Peyer's patch (tissue), 4 donors: ENCODE data around the gene RFTN1. TPM values are rescaled to one million over a fixed set of nuclear protein-coding genes. Genes with fewer than 3 reads are reported as not detected.
"Not testable (repeated sequence)": the region's sequence is repeated elsewhere in the genome, so short reads cannot be mapped to it uniquely, and the experiment has no call there.

ENCODE experiments used
- DNase-seq, 3 donors: peaks; one replicate each; pipeline ENCODE4 v3.0.0-alpha.2; 2017 to 2019
- H3K27ac ChIP-seq, 4 donors: fragments of 200-600 bp; sonication (generic); one replicate each; pipeline ENCODE4 v1.5.1; 2016 to 2019
- H3K27me3 ChIP-seq, 2 donors: fragments of 200-600 bp; sonication (generic); one replicate each; pipeline ENCODE4 v1.5.1; 2019
- H3K36me3 ChIP-seq, 3 donors: fragments of 200-600 bp; sonication (generic); one replicate each; pipeline ENCODE4 v1.5.1; 2016 to 2019
- H3K4me1 ChIP-seq, 4 donors: fragments of 200-600 bp; sonication (generic); one replicate each; pipeline ENCODE4 v1.5.1; 2016 to 2019
- H3K4me3 ChIP-seq, 4 donors: fragments of 200-600 bp; sonication (generic); 1 replicate in 3 of 4; 2 replicates in 1 of 4; pipeline ENCODE4 v1.5.1; 2016 to 2019; ENCODE audit warnings: mild to moderate bottlenecking in 1 of 4
- H3K9me3 ChIP-seq, 4 donors: fragments of 200-600 bp; sonication (generic); one replicate each; pipeline ENCODE4 v1.5.1; 2016 to 2019; ENCODE audit warnings: mild to moderate bottlenecking in 1 of 4
- POLR2A ChIP-seq, 2 donors: fragments of 450-650 bp; IDR thresholded peaks; one replicate each; pipeline ENCODE4 v1.5.1; 2017; ENCODE audit warnings: antibody characterized with exemption in 2 of 2, mild to moderate bottlenecking in 2 of 2, moderate library complexity in 2 of 2
- total RNA-seq, 4 donors: library from RNA; depleted of rRNA; stranded (reverse); fragments of >200 nt; gene quantifications; one replicate each; pipeline ENCODE4 v1.1.0, GENCODE V29; 2016
- TF ChIP-seq, protein P1 (sequence below), 6 experiments: fragments of 450-650 bp in 4 of 6; fragments of 200-600 bp in 2 of 6; sonication (generic) in 1 of 6; IDR thresholded peaks; one replicate each; pipeline ENCODE4 v1.5.1; 2017 to 2019; ENCODE audit warnings: antibody characterized with exemption in 6 of 6, mild to moderate bottlenecking in 3 of 6, moderate library complexity in 1 of 6

The RFTN1 gene
- total RNA-seq, 4 donors from 2014 or later = 6.1 to 135 (median 32.0) TPM

DNA sequence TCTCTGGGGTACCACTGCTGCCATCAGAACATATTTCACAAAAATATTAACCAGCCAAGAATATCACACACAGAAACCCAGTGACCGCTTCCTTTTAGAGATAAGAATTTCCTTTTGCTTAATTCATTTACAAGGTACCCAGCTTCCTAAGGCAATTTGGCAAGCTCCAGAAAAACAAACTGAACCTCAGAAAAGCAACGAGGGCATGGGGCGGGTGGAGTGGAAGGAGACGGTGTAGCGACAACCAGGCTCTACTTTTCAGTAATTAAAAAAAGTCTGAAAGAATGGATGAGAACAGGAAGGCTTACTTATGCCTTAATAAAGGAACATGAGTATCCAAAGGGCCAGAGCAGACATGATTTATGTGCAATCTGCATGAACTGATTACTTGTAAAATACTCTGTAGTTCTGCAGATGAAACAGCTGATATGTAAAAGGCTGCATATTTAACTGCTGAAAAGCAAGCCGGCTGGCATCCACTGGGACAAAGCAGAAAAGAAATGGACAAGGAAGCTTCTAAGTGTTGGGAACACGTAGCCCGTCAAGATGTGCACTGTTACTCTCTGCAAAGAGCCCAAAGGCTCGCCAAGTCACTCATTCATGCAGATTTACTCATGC lies 18.6 kb downstream of the RFTN1 start:
- no peak overlapping the region for H3K27ac ChIP-seq
- TF ChIP-seq, protein P1, sequence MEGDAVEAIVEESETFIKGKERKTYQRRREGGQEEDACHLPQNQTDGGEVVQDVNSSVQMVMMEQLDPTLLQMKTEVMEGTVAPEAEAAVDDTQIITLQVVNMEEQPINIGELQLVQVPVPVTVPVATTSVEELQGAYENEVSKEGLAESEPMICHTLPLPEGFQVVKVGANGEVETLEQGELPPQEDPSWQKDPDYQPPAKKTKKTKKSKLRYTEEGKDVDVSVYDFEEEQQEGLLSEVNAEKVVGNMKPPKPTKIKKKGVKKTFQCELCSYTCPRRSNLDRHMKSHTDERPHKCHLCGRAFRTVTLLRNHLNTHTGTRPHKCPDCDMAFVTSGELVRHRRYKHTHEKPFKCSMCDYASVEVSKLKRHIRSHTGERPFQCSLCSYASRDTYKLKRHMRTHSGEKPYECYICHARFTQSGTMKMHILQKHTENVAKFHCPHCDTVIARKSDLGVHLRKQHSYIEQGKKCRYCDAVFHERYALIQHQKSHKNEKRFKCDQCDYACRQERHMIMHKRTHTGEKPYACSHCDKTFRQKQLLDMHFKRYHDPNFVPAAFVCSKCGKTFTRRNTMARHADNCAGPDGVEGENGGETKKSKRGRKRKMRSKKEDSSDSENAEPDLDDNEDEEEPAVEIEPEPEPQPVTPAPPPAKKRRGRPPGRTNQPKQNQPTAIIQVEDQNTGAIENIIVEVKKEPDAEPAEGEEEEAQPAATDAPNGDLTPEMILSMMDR (IDR thresholded peaks at IDR 0.05) = no peak
- TF ChIP-seq POLR2A (IDR thresholded peaks at IDR 0.05) = no peak
- H3K4me1 ChIP-seq = peaks cover 0 to 19% (median 3%) of the 10 kb centered on the region in 4 donors
- peaks cover 0 to 5% (median 0%) of the 10 kb centered on the region in 3 donors for H3K36me3 ChIP-seq
- DNase-seq = peak in 1 of 3 donors; percentile 29
- no peaks in the 10 kb centered on the region for H3K27me3 ChIP-seq
- H3K9me3 ChIP-seq = no peaks in the 10 kb centered on the region
- no peak overlapping the region for H3K4me3 ChIP-seq

DNA sequence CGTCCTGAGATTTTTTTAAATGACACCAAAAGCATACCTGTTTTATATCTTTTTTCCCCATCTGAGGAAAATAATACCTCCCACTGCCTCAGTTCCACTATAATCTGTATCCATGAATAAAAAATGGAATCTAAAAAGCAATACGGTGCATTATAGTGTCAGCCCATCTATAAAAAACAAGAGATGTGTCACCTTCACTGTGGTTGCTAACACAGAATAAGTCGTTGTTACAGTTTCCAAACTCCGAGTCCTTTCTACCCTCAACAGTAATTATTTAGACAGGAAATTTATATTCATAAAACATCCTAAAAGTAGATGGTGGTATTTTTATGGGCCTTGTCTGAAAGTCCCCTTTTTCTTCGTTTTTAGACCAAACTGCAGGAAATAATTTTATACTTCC lies 19.4 kb downstream of the RFTN1 start:
- Histone ChIP-seq H3K27ac (no peak overlapping the region), H3K4me1 (peaks cover 0 to 19% (median 3%) of the 10 kb centered on the region in 4 donors), H3K9me3 (no peaks in the 10 kb centered on the region), H3K27me3 (no peaks in the 10 kb centered on the region), H3K4me3 (no peak overlapping the region), H3K36me3 (peaks cover 0 to 5% (median 0%) of the 10 kb centered on the region in 3 donors)
- TF ChIP-seq POLR2A (IDR thresholded peaks at IDR 0.05) = no peak
- TF ChIP-seq, protein P1 (IDR thresholded peaks at IDR 0.05) = no peak
- no peak for DNase-seq

DNA sequence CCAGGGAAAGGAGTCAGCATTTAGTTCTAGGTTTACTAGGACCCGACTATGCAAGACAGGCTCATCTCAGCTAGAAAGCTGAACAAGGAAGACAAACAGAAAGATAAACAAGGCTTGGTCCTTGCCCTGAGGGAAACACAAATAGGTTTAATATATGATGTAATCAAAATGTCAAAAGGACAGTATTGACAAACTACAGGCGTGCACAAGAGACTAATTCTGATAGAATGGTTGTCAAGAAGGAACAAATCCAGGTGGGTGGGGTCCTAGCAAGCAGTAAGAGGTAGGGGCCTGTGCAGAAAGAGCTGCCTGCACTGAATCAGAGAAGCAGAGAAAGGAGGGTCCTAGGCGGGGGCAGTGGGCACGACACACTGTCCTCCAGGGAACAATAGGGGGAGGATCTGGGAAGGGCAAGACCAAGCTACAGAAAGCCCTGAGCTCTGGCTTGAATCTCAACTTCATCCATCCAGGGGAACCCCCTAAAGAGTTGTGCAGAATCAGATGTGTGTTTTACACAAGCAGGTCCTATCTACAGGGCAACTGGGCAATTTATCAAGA lies 23.4 kb downstream of the RFTN1 start:
- Histone ChIP-seq H3K27ac (no peak overlapping the region), H3K4me3 (no peak overlapping the region), H3K9me3 (no peaks in the 10 kb centered on the region), H3K36me3 (peaks cover 0 to 8% (median 0%) of the 10 kb centered on the region in 3 donors), H3K27me3 (no peaks in the 10 kb centered on the region), H3K4me1 (peaks cover 0 to 2% (median 0%) of the 10 kb centered on the region in 4 donors)
- DNase-seq = no peak
- TF ChIP-seq, protein P1 (IDR thresholded peaks at IDR 0.05) = no peak
- no peak for TF ChIP-seq POLR2A (IDR thresholded peaks at IDR 0.05)

DNA sequence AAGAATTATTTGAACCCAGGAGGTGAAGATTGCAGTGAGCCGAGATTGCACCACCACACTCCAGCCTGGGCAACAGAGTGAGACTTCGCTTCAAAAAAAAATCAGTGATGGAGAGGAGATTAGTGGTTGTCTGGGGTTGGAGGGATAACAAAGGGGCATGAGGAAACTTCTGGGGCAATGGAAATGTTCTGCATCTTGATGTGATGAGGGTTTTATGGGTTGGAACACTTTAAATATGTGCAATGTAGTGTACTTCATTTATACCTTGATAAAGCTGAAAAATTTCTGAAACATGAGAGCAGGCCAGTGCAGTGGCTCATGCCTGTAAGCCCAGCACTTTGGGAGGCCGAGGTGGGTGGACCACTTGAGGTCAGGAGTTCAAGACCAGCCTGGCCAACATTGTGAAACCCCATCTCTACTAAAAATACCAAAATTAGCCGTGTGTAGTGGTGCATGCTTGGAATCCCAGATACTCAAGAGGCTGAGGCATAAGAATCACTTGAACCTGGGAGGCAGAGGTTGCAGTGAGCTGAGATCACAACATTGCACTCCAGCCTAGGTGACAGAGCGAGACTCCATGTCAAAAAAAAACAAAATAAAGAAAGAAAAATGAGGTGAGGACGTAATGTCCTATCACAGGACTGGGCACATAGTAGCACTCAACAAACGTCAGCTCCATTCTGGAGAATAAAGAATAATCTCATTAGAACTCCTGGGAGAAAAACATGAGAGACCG lies 24.0 kb downstream of the RFTN1 start:
- H3K27me3 ChIP-seq, H3K27ac ChIP-seq, H3K36me3 ChIP-seq, H3K4me3 ChIP-seq, H3K9me3 ChIP-seq, DNase-seq, H3K4me1 ChIP-seq: not testable (repeated sequence)

DNA sequence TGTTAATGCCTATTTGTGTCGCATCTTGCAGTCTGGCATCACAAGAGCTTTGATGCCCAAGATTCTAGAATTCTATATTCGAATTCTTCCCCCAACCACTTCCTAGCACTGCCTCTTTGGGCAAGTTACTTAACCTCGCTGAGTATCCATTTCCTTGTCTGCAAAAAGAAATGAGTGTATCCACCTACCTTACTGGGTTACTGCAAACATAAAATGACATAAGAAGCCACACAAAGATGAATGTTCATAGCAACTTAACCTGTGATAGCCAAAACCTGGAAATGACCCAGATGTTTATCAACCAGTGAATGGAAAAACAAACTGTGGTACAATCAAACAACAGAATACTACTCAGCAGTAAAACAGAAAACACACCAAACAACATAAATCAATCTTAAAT lies 24.9 kb downstream of the RFTN1 start:
- H3K9me3 ChIP-seq = no peaks in the 10 kb centered on the region
- H3K36me3 ChIP-seq = peaks cover 0 to 8% (median 0%) of the 10 kb centered on the region in 3 donors
- H3K4me1 ChIP-seq = peaks cover 0 to 10% (median 0%) of the 10 kb centered on the region in 4 donors
- H3K4me3 ChIP-seq = no peak overlapping the region
- DNase-seq = no peak
- no peaks in the 10 kb centered on the region for H3K27me3 ChIP-seq
- no peak overlapping the region for H3K27ac ChIP-seq
- TF ChIP-seq POLR2A (IDR thresholded peaks at IDR 0.05) = no peak
- TF ChIP-seq, protein P1 (IDR thresholded peaks at IDR 0.05) = no peak
